ENCODE measurements around the gene TTC23L. TPM values are rescaled to one million over a fixed set of nuclear protein-coding genes. Genes with fewer than 3 reads are reported as not detected.

Gene TTC23L
- total and polyA plus RNA-seq, 2 of the 8 experiments (the other 6 are each of a cell fraction or from before 2014, with no cell fraction given) = 1.1 to 2.4 TPM

DNA sequence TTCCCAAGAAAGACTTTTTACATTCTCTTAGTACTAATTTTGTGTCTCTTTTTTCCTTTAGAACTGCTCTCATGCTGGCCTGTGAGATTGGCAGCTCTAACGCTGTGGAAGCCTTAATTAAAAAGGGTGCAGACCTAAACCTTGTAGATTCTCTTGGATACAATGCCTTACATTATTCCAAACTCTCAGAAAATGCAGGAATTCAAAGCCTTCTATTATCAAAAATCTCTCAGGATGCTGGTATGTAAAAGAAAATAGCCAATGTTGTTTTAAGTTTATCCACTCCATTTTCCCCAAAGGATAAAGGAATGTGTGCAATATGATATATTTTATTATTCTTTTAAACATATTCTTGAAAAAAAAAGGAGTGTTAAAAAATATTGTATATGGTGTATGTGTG lies 27.3 kb upstream of the TTC23L start:
- H4K20me1 ChIP-seq (replicated peaks in 1 of 2; ENCODE audit: control insufficient read depth in 1 of 2, insufficient read depth in 2 of 2, low read length in 2 of 2) = no peaks in the 10 kb centered on the region
- no peaks in the 10 kb centered on the region for H3K27me3 ChIP-seq (replicated peaks in 1 of 4; ENCODE audit: control insufficient read depth in 3 of 4, extremely low read depth in 1 of 4, insufficient read depth in 3 of 4, low read length in 3 of 4)
- H4K8ac ChIP-seq (ENCODE audit: extremely low read depth, insufficient read depth, low read length) = no peak overlapping the region
- no peaks in the 10 kb centered on the region for H3K79me2 ChIP-seq (ENCODE audit: control insufficient read depth in 1 of 2, insufficient read depth in 2 of 2, low read length in 2 of 2)
- H3K9me3 ChIP-seq (ENCODE audit: insufficient read depth in 2 of 2, low read depth in 1 of 2, low read length in 1 of 2) = no peaks in the 10 kb centered on the region
- H2BK15ac ChIP-seq (ENCODE audit: low read length) = no peak overlapping the region
- no peak overlapping the region for H3K23ac ChIP-seq (ENCODE audit: insufficient read length)
- no peak for TF ChIP-seq SUZ12 (IDR thresholded peaks at IDR 0.05; ENCODE audit: low read length)
- H2BK12ac ChIP-seq (ENCODE audit: low read depth, low read length) = no peak overlapping the region
- H3K27ac ChIP-seq (ENCODE audit: low read depth, low read length) = no peak overlapping the region
- H2BK120ac ChIP-seq (replicated peaks; ENCODE audit: low read depth, low read length) = no peak overlapping the region
- no peak overlapping the region for H2AFZ ChIP-seq (ENCODE audit: low read length)
- no peak for DNase-seq (ENCODE audit: low read depth in 1 of 2, low spot score in 2 of 2)
- no peak overlapping the region for H2AK5ac ChIP-seq (ENCODE audit: low read depth, low read length)
- no peak overlapping the region for H2BK5ac ChIP-seq (ENCODE audit: low read depth, low read length)
- peaks cover 7 to 70% (median 31%) of the 10 kb centered on the region in 4 experiments for H3K36me3 ChIP-seq (ENCODE audit: control insufficient read depth in 2 of 4, insufficient read depth in 4 of 4, low read length in 3 of 4)
- no peak for FAIRE-seq
- ChIA-PET POLR2A (ENCODE audit: partially characterized antibody) (no interaction called here), CTCF (ENCODE audit: partially characterized antibody) (no interaction called here)
- H3K14ac ChIP-seq (ENCODE audit: insufficient read length) = no peak overlapping the region
- H3K4ac ChIP-seq (replicated peaks; ENCODE audit: insufficient read length, low read depth, low read length) = no peak overlapping the region
- H3K79me1 ChIP-seq (ENCODE audit: low read depth, low read length) = no peaks in the 10 kb centered on the region
- H3K9ac ChIP-seq (replicated peaks in 1 of 4; ENCODE audit: extremely low read depth in 1 of 4, low read depth in 3 of 4, low read length in 3 of 4) = no peak overlapping the region
- no peak overlapping the region for H3K4me3 ChIP-seq (ENCODE audit: extremely low read depth in 1 of 4, insufficient read depth in 2 of 4, low read depth in 3 of 4, low read length in 4 of 4)
- no peak overlapping the region for H3K4me2 ChIP-seq (ENCODE audit: insufficient read depth in 1 of 2, low read depth in 2 of 2, low read length in 2 of 2)
- no peak overlapping the region for H4K91ac ChIP-seq (replicated peaks; ENCODE audit: insufficient read length, low read length)
- no peak overlapping the region for H2BK20ac ChIP-seq (ENCODE audit: low read length)
- H3K18ac ChIP-seq (ENCODE audit: extremely low read depth, low read length) = no peak overlapping the region
- H3K4me1 ChIP-seq (replicated peaks in 1 of 4; ENCODE audit: control insufficient read depth in 3 of 4, insufficient read depth in 4 of 4, low read length in 3 of 4) = peaks cover 0 to 2% (median under 1%) of the 10 kb centered on the region in 4 experiments; a peak in 2 of 7 replicates
- 63% methylated on average over 1 of the region's 1 CpG; no CpG with 5 or more reads in 1 of the 2 experiments for WGBS, 2 experiments (ENCODE audit: extremely low coverage in 1 of 2, insufficient coverage in 1 of 2, insufficient read length in 1 of 2, insufficient replicate concordance in 2 of 2, low coverage in 1 of 2, low lambda C conversion rate in 2 of 2, missing lambda C conversion rate in 1 of 2)
- no peak overlapping the region for H3K56ac ChIP-seq (replicated peaks; ENCODE audit: insufficient read length, low read depth, low read length)
- no peaks in the 10 kb centered on the region for H3K23me2 ChIP-seq (ENCODE audit: low read depth, low read length)
- no peak overlapping the region for H4K5ac ChIP-seq (ENCODE audit: insufficient read length, low read depth, low read length)

All from H1 (cell line).